ENCODE results near the gene RMRP.

RMRP gene

GRCh38 chr9:35687306-35687705 lies 29.5 kb upstream of the RMRP start:
- no peak for DNase-seq (ENCODE audit: low read depth, low spot score)

- DNase-seq (ENCODE audit: low read depth, low spot score), result no peak
These were observed 28.7 kb upstream of the RMRP start for GRCh38 chr9:35686222-35687203.

- DNase-seq (ENCODE audit: low read depth, low spot score), result no peak
These were observed 27.7 kb upstream of the RMRP start for GRCh38 chr9:35685506-35685905.

- DNase-seq (ENCODE audit: low read depth, low spot score), result no peak
These were observed 27.1 kb upstream of the RMRP start for GRCh38 chr9:35684921-35685320.

GRCh38 chr9:35683323-35683722 lies 25.5 kb upstream of the RMRP start:
- DNase-seq (ENCODE audit: low read depth, low spot score), result no peak

GRCh38 chr9:35682520-35683315 lies 24.9 kb upstream of the RMRP start:
- DNase-seq (ENCODE audit: low read depth, low spot score), result no peak

GRCh38 chr9:35682051-35682450 lies 24.2 kb upstream of the RMRP start:
- no peak for DNase-seq (ENCODE audit: low read depth, low spot score)

GRCh38 chr9:35681341-35682002 lies 23.7 kb upstream of the RMRP start:
- no peak for DNase-seq (ENCODE audit: low read depth, low spot score)

- peak; percentile 88 for DNase-seq (ENCODE audit: low read depth, low spot score)
These were observed 22.7 kb upstream of the RMRP start for GRCh38 chr9:35680331-35681105.

GRCh38 chr9:35679766-35680330 lies 22.0 kb upstream of the RMRP start:
- no peak for DNase-seq (ENCODE audit: low read depth, low spot score)

- no peak for DNase-seq (ENCODE audit: low read depth, low spot score)
These were observed 21.3 kb upstream of the RMRP start for GRCh38 chr9:35679091-35679490.

- DNase-seq (ENCODE audit: low read depth, low spot score), result peak; percentile 74
These were observed 18.0 kb upstream of the RMRP start for GRCh38 chr9:35675732-35676392.

GRCh38 chr9:35675204-35675603 lies 17.4 kb upstream of the RMRP start:
- DNase-seq (ENCODE audit: low read depth, low spot score), result peak; percentile 50

GRCh38 chr9:35674025-35674361 lies 16.2 kb upstream of the RMRP start:
- no peak for DNase-seq (ENCODE audit: low read depth, low spot score)

GRCh38 chr9:35673132-35674024 lies 15.6 kb upstream of the RMRP start, which contains the start of gene CA9:
Gene CA9, plus strand, starts transcription at chr9:35673928. Its CDS starts 32 bp downstream, at chr9:35673960.
- DNase-seq (ENCODE audit: low read depth, low spot score), result no peak

- no peak for DNase-seq (ENCODE audit: low read depth, low spot score)
These were observed 11.7 kb upstream of the RMRP start for GRCh38 chr9:35669331-35670145.

GRCh38 chr9:35667939-35668338 lies 10.1 kb upstream of the RMRP start:
- no peak for DNase-seq (ENCODE audit: low read depth, low spot score)

- DNase-seq (ENCODE audit: low read depth, low spot score), result no peak
These were observed 8.7 kb upstream of the RMRP start for GRCh38 chr9:35666549-35666948.

Data from ELF-1 (cell line).